Stimulated activated naive B cell treated with anti-CD40 and anti-IgM and Interleukin-4, amounts not matched to agents 10 μg/mL and 1 μg/mL and 100 μg/mL, for 72 hours (primary cell): ENCODE results near the gene SP7.
"Not testable (repeated sequence)": the region's sequence is repeated elsewhere in the genome, so short reads cannot be mapped to it uniquely, and the experiment has no call there.

Experiments
- ATAC-seq, 2 donors: fragments of 150-1000 bp; cut with Tn5 transposase; replicated peaks; 2 replicates each; pipeline ENCODE4 v1.10.0; 2021; ENCODE audit warnings: moderate library complexity in 1 of 2
- DNase-seq: peaks from one replicate; pipeline ENCODE4 v3.0.0; 2021
- H3K27ac Mint-ChIP-seq: one replicate; pipeline ENCODE4 v1.8.0; 2022; ENCODE audit warnings: mild to moderate bottlenecking, mixed read lengths
- H3K27me3 Mint-ChIP-seq, 2 donors: one replicate each; pipeline ENCODE4 v1.8.0; 2022; ENCODE audit warnings: mixed read lengths in 2 of 2
- H3K36me3 Mint-ChIP-seq, 2 donors: one replicate each; pipeline ENCODE4 v1.8.0; 2022; ENCODE audit warnings: mixed read lengths in 2 of 2, mild to moderate bottlenecking in 1 of 2
- H3K4me1 Mint-ChIP-seq, 2 donors: one replicate each; pipeline ENCODE4 v1.8.0; 2022; ENCODE audit warnings: mixed read lengths in 2 of 2, mild to moderate bottlenecking in 1 of 2
- H3K4me3 Mint-ChIP-seq, 2 donors: one replicate each; pipeline ENCODE4 v1.8.0; 2022; ENCODE audit warnings: mild to moderate bottlenecking in 2 of 2, mixed read lengths in 2 of 2, moderate library complexity in 1 of 2
- H3K9me3 Mint-ChIP-seq, 2 donors: one replicate each; pipeline ENCODE4 v1.8.0; 2022; ENCODE audit warnings: mixed read lengths in 2 of 2, mild to moderate bottlenecking in 1 of 2

Gene SP7

DNA sequence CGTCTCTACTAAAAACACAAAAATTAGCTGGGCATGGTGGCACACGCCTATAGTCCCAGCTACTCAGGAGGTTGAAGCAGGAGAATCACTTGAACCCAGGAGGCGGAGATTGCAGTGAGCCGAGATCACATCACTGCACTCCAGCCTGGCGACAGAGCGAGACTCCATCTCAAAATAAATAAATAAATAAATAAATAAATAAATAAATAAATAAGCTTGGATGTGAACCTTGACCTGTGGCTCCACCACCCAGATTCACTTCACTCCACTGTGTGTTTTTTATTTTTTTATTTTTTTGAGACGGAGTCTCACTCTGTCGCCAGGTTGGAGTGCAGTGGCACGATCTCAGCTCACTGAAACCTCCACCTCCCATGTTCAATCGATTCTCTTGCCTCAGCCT, 25.5 kb upstream of the SP7 start:
- not testable (repeated sequence) for H3K27ac Mint-ChIP-seq, H3K27me3 Mint-ChIP-seq, H3K9me3 Mint-ChIP-seq, DNase-seq, H3K36me3 Mint-ChIP-seq, H3K4me3 Mint-ChIP-seq, ATAC-seq
- peaks cover 9 to 13% of the 10 kb centered on the region in 2 donors for H3K4me1 Mint-ChIP-seq

DNA sequence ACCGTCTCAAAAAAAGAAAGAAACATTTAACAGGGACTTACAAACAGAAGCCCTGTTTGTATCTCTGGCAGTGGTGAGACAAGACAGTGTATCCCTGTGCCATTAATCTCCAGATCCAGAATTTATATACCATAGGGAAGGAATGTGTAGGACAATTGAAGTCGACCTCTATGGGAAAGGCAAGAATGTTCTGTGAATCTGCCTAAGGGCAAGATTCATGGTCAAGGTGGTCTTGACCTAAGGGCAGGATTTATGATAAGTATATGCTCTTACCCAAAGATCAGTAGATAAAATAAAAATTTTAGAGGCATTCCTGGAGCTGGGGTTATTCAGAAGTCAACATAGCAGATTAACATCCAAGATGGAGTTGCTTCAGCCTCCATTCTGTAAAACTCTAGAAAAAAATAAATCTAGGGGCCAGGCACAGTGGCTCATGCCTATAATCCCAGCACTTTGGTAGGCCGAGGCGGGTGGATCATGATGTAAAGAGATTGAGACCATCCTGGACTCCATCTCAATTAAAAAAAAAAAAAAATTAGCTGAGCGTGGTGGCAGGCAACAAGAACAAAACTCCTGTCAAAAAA, 22.8 kb upstream of the SP7 start:
- Mint-ChIP-seq H3K36me3 (no peaks in the 10 kb centered on the region), H3K4me3 (no peak overlapping the region), H3K9me3 (no peaks in the 10 kb centered on the region), H3K27me3 (no peaks in the 10 kb centered on the region), H3K4me1 (peaks cover 0 to 4% of the 10 kb centered on the region in 2 donors), H3K27ac (no peak overlapping the region)
- DNase-seq, result no peak
- ATAC-seq, result no peak

DNA sequence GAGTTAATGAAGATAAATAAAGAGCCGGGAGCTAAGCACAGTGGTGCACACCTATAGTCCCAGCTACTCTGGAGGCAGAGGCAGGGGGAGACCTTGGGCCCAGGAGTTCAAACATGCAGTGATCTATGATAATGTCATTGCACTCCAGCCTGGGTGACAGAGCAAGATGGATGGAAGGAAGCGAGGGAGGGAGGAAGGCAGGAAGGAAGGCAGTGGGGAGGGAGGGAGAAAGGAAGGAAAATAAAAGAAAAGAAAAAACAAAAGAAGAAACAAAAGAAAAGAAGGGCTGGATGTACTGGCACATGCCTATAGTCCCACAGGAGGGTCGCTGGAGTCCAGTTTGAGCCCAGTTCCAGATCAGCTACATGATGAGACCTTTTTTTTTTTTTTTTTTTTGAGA, 19.0 kb upstream of the SP7 start:
- Mint-ChIP-seq H3K27me3 (no peaks in the 10 kb centered on the region), H3K4me1 (peaks cover 8 to 9% of the 10 kb centered on the region in 2 donors), H3K4me3 (no peak overlapping the region), H3K27ac (no peak overlapping the region), H3K9me3 (no peaks in the 10 kb centered on the region), H3K36me3 (no peaks in the 10 kb centered on the region)
- DNase-seq (no peak), ATAC-seq (no peak)

DNA sequence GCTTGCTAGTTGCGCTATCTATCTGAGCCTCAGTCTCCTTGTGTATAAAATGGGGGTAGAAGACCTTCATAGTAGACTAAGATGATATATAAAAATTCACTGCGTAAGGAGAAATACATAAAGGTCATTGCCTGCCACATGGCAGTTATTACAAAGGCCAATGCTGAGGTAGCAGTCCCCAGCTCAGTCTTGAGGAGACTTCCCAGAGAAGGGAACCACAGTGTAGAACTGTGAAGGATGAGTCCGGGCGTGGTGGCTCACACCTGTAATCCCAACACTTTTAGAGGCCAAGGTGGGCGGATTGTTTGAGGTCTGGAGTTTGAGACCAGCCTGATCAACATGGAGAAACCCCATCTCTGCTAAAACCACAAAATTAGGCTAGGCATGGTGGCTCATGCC, 17.1 kb upstream of the SP7 start:
- H3K27me3 Mint-ChIP-seq, result no peaks in the 10 kb centered on the region

DNA sequence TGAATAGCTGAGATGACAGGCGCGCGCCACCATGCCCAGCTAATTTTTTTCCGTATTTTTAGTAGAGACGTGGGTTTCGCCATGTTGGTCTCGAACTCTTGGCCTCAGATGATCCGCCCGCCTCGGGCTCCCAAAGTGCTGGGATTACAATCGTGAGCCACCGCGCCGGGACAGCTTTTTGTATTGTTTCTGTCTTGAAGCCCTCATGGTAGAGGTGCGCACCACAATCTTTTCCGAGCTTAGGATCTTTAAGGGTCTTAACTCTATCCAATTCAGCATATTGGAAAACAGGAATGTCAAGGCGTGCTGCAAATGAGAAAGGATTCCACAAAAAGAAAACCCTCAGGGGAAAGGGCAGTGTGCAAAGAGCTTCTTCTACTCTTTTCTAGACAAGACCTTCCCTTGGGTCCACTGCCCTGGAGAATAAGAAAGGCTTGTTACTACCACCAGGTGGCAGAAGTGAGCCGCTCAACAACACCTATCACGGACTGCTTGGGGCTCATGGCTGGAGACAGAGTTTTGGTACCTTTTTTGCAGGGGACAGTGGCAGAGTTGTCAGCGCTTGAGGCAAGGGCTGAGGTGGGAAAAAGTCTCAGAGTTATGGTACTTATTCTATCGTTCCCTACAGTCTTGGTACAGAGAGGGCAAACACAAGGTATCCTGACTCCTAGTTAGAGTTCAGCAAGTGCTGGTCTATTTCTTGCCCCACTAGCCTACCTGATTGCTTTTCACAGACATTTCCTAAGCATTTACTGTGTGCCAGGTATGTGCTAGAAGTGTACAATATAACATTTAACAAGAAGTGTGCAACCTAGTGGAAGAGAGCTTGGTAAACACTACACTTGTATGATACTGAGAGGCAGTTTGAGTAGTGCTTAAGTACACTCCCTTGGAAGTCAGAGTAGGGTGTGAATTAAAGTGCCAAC, 16.4 kb upstream of the SP7 start:
- Mint-ChIP-seq H3K27ac (no peak overlapping the region), H3K9me3 (no peaks in the 10 kb centered on the region), H3K27me3 (no peaks in the 10 kb centered on the region), H3K36me3 (no peaks in the 10 kb centered on the region), H3K4me1 (peaks cover 8 to 9% of the 10 kb centered on the region in 2 donors), H3K4me3 (no peak overlapping the region)
- ATAC-seq (peak; percentile 100), DNase-seq (peak; percentile 77)

More for the DNA sequence above, 17.1 kb upstream of the SP7 start:
- no peak for ATAC-seq
- Mint-ChIP-seq H3K9me3 (no peaks in the 10 kb centered on the region), H3K4me1 (peaks cover 8 to 9% of the 10 kb centered on the region in 2 donors), H3K27ac (no peak overlapping the region), H3K4me3 (no peak overlapping the region), H3K36me3 (no peaks in the 10 kb centered on the region)
- DNase-seq, result no peak

DNA sequence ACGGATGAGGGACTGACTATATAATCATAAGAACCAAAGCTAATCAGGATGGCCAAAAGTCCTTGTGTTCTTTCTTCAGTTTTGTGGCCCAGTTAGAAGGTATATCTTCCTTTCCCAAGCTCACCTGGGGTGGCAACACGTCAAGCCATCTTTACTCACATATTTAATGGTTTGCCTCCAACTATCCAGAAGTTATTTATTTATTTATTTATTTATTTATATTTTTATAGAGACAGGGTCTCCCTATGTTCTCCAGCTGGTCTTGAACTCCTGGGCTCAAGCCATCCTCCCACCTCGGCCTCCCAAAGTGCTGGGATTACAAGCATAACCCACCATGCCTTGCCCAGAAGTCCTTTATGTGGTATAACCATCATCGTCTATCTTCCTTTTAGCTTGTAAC, 11.8 kb upstream of the SP7 start:
- DNase-seq, result no peak
- Mint-ChIP-seq H3K27ac (no peak overlapping the region), H3K27me3 (no peaks in the 10 kb centered on the region), H3K4me3 (no peak overlapping the region), H3K4me1 (peaks cover 17 to 30% of the 10 kb centered on the region in 2 donors), H3K36me3 (no peaks in the 10 kb centered on the region), H3K9me3 (no peaks in the 10 kb centered on the region)
- no peak for ATAC-seq

DNA sequence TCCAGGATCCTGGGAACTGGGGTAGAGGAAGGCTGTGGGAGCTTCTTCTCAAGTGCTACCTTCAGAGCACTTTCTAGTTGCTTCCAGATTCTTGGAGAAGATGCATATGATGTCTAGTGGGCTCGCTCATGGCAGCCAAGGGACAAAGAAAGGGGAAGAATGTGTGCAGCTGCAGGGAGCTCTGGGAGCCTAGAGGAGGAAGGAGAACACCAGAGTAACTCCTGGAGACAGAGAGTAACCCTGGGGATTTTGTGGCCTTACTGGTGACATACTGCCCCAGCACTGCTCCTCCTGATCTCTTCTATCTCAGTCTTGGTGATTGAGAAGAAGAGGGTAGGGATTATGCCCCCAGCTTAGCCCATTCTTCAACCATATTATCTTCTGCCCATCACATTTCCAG, 10.3 kb upstream of the SP7 start:
- Mint-ChIP-seq H3K4me3 (no peak overlapping the region), H3K27ac (no peak overlapping the region)
- no peak for ATAC-seq

DNA sequence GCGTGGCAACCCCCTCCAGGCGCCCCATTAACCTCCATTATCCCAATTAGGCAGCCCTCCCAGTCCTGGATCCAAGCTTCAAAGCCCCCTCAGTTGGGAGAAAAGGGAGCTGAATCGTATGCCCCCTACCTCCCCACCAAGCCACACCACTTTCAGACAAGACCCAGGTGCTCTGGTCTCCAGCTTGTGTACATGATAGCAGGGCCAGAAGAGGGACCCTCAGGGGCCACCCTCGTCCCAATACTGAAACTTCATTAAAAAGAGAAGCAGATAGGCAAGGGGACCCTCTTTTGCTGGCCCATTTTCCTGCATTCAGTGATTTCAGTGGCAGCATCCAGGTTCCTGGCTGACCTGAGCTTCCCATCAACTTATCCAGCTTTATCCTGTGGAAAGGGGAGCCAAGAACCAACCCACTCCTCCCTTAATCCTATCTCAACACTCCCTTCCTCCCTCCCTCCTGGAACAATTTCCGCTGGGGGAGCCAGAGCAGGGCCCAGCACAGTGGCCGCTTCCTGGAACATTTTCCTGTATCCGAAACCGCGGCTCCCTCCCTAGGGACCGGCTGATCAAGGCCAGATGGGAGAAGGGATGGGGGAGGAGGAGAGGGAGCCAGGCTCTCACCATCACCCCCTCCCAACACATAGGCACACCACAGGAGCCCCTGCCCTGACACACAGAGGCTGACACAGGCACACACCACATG, 9.5 kb upstream of the SP7 start:
- Mint-ChIP-seq H3K4me1 (peaks cover 11 to 23% of the 10 kb centered on the region in 2 donors), H3K36me3 (no peaks in the 10 kb centered on the region), H3K27me3 (peaks cover 0 to 3% of the 10 kb centered on the region in 2 donors), H3K4me3 (peak overlapping the region; percentile 89 to 99), H3K9me3 (no peaks in the 10 kb centered on the region), H3K27ac (peak overlapping the region; percentile 73)
- DNase-seq (no peak), ATAC-seq (peak; percentile 26 to 32)

More for the DNA sequence above, 10.3 kb upstream of the SP7 start:
- Mint-ChIP-seq H3K4me1 (peaks cover 11 to 23% of the 10 kb centered on the region in 2 donors), H3K36me3 (no peaks in the 10 kb centered on the region), H3K27me3 (no peaks in the 10 kb centered on the region), H3K9me3 (no peaks in the 10 kb centered on the region)
- no peak for DNase-seq

DNA sequence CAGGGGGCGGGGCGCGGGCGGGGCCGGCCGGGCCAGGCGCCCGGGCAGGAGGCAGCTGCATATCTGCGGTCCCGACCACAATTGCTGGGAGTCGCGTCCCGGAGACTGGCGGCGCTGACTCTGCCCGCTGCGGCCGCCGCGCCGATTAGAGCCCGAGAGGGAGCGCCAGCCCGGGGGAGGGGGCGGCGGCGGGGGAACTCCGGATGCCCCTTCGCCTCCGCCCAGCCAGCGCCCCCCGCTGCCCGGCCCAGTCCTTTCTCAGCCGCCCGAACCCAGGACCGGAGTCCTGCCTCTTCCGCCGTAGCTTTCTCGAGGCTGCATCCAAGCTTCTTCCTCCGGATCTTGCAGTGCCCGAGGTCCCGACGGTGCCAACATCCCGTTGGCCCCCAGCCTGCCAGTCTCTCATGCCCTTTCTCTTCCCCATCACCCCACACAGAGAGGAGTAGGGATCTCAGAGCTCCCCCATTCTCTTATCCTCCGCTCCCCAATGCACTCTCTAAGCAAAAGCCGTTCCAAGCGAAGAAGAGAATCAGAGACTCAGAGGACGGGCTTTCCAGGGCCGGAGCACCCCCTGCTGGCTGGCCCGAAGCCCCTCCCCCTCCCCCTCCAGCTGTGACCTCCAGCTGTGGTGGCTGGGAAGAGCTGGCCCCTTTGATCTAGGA, 8.8 kb upstream of the SP7 start:
- Mint-ChIP-seq H3K27me3 (peaks cover 0 to 7% of the 10 kb centered on the region in 2 donors), H3K36me3 (no peaks in the 10 kb centered on the region), H3K4me3 (peak overlapping the region; percentile 89 to 99), H3K27ac (peak overlapping the region; percentile 73), H3K9me3 (no peaks in the 10 kb centered on the region), H3K4me1 (peaks cover 11 to 23% of the 10 kb centered on the region in 2 donors)
- peak; percentile 86 to 89 for ATAC-seq
- DNase-seq, result peak; percentile 41

DNA sequence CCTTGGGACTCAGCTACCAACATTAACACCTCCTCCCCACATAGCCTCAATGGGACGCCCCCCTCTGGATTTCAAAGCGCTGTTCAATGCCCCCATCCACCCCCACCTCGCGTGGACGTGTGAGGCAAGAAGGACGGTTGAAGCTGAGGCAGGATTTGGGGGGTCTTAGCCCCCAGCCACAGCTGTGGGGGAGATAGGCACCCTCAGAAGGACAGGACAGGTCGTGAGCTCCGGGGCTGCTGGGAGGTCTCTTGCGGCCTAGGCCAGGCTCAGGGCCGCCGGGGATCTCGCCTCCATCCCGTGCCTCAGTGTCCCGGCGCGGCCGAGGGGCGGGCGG, 8.3 kb upstream of the SP7 start:
- Mint-ChIP-seq H3K27ac (no peak overlapping the region), H3K4me1 (peaks cover 11 to 23% of the 10 kb centered on the region in 2 donors), H3K36me3 (no peaks in the 10 kb centered on the region), H3K27me3 (peaks cover 0 to 7% of the 10 kb centered on the region in 2 donors), H3K4me3 (peak overlapping the region; percentile 67 to 74), H3K9me3 (no peaks in the 10 kb centered on the region)
- ATAC-seq (peak; percentile 4 to 38), DNase-seq (no peak)

DNA sequence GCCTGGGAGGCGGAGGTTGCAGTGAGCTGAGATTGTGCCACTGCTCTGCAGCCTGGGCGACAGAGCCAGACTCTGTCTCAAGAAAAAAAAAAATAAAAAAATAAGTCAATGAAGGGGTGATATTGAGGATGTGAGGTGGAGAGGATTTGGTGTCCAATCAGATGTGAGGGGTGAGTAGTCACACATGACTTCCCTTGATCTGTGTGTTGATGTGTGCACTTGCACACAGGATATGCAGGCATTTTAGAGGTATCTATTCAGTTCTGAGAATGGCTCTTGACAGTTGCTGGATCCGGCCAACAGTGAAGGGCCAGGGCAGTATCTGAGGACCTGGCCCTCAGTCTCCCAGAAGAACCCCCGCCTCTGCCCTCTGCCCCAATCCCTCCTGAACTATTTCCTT, 7.8 kb upstream of the SP7 start:
- ATAC-seq, result no peak
- no peak for DNase-seq
- Mint-ChIP-seq H3K36me3 (no peaks in the 10 kb centered on the region), H3K4me3 (peak overlapping the region; percentile 67 to 74), H3K4me1 (peaks cover 11 to 23% of the 10 kb centered on the region in 2 donors), H3K9me3 (no peaks in the 10 kb centered on the region), H3K27ac (no peak overlapping the region), H3K27me3 (peaks cover 3 to 7% of the 10 kb centered on the region in 2 donors)

DNA sequence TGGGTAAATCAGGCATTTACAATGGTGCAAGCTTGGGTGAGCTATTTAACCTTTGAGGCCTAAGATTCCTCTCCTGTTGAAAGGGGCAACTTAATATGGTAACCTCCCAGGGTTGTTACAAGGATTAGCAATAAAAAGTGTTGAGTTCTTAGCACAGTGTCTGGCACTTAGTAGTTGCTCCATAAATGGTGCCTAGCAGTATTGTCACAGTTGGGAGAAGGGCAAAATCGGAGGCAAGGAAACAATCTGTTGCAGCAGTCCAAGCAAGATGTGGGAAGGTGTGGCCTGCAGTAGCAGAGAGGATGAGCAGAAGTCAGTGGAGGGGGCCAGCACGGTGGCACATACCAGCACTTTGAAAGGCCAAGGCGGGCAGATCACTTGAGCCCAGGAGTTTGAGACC, 7.3 kb upstream of the SP7 start:
- Mint-ChIP-seq H3K36me3 (no peaks in the 10 kb centered on the region), H3K4me3 (peak overlapping the region in 1 of 2 donors; percentile 5), H3K27me3 (peaks cover 6 to 9% of the 10 kb centered on the region in 2 donors), H3K9me3 (no peaks in the 10 kb centered on the region), H3K4me1 (peaks cover 11 to 23% of the 10 kb centered on the region in 2 donors), H3K27ac (no peak overlapping the region)
- ATAC-seq (no peak), DNase-seq (no peak)

DNA sequence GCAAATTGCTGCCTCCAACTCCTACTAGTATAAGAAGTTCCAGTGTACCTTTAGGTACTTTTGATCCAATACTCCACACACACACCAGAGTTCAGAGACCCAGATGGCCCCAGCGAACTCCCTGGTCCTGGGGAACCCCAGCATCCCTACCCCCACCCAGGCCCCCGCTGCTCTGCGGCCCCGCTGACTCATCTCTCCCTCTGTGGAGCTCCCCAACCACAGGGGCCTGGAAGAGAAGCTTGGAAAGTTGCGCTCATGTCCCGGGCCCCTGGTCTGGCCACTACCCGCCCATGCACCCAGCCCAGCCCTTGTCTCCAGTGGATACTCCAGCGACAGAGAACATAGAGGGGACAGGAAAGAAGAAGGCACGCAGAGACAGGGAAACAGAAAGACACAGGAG, 4.2 kb upstream of the SP7 start:
- H3K4me3 Mint-ChIP-seq, result no peak overlapping the region
- H3K4me1 Mint-ChIP-seq, result peaks cover 22 to 38% of the 10 kb centered on the region in 2 donors
- peaks cover 29 to 40% of the 10 kb centered on the region in 2 donors for H3K27me3 Mint-ChIP-seq
- DNase-seq (no peak), ATAC-seq (no peak)
- H3K36me3 Mint-ChIP-seq, result peaks cover 0 to 3% of the 10 kb centered on the region in 2 donors
- no peak overlapping the region for H3K27ac Mint-ChIP-seq
- no peaks in the 10 kb centered on the region for H3K9me3 Mint-ChIP-seq

DNA sequence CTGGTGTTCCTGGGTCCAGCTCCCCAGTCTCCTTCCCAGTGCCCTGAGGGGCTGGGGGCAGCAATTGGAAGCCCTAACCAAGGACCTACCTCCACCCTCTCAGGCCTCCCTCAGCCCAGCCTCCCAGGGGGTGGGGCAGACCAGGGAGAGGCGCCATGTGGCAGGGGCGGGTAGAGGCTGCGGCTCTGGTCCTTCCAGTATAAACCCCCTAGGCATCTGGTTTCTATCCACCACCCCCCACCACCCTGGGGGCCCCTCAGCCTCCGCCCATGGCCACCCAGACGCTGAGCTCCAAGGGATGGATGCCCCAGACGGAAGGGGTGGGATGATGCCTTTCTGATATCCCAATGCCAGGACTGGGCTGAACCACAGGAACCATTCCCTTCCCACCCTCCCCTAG, 2.8 kb upstream of the SP7 start:
- ATAC-seq (no peak), DNase-seq (no peak)
- H3K9me3 Mint-ChIP-seq, result no peaks in the 10 kb centered on the region
- peaks cover 0 to 3% of the 10 kb centered on the region in 2 donors for H3K36me3 Mint-ChIP-seq
- no peak overlapping the region for H3K4me3 Mint-ChIP-seq
- H3K4me1 Mint-ChIP-seq, result peaks cover 15 to 31% of the 10 kb centered on the region in 2 donors
- H3K27ac Mint-ChIP-seq, result no peak overlapping the region
- peaks cover 41 to 53% of the 10 kb centered on the region in 2 donors for H3K27me3 Mint-ChIP-seq
